ENCODE measurements around the gene SLC25A51.
"Not testable (repeated sequence)": the region's sequence is repeated elsewhere in the genome, so short reads cannot be mapped to it uniquely, and the experiment has no call there.

Gene SLC25A51

GRCh38 chr9:37917313-37917731, 13.4 kb upstream of the SLC25A51 start:
- DNase-seq (ENCODE audit: insufficient read length, low spot score) (no peak), FAIRE-seq (no peak)
- no peak for TF ChIP-seq PAX5 (IDR thresholded peaks at IDR 0.05; ENCODE audit: insufficient read depth, low read length, severe bottlenecking)
- no peak for TF ChIP-seq TAF1 (IDR thresholded peaks at IDR 0.05; ENCODE audit: low read depth, low read length)
- TF ChIP-seq POLR2AphosphoS5 (IDR thresholded peaks at IDR 0.05; ENCODE audit: low read depth, low read length), result no peak
- no peak for TF ChIP-seq POLR2A (IDR thresholded peaks at IDR 0.05; ENCODE audit: low read depth, low read length)
- no peak for TF ChIP-seq POU2F2 (IDR thresholded peaks at IDR 0.05; ENCODE audit: low read depth, low read length)
- no peak for TF ChIP-seq SPI1 (IDR thresholded peaks at IDR 0.05; ENCODE audit: low read depth, low read length)

DNA sequence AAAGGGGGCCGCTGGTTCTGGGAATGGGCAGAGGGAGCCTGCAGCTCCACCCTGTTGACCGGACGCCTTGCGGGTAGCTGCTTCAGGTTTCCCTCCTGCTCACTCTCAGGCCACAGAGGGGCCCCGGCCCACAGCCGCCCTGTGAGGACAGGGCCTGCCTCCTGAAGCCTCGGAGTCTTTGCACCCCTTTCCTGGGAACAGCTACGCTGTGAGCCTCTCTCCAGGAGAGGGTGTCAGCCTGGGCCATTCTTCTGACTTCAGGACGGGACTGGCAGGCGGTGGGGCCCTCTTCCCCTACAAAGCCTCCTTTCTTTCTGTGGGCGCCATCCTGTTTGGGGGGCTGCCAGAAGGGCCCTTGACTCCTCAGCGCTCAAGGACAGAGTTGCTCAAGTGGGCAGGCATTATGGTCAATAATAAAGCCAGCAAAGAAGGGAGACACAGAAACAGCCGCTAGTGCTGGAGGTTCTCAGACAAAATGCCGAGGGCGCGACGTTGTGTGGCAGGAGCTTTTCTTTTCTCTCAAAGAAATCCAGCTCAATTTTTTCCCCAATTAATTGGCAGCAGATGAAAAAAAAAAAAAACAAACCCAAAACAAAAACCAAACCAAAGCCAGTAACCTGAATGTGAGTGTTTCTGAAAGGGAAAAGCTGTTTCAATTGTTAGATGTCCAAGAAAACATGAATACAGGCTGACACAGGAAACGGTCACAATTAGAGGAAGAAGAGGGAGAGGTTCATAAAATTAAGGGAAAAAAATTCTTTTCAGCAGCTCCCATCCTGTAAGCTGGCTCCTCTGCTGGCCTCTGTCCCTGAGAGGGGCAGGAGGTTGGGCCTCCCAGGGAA, 12.8 kb upstream of the SLC25A51 start:
- no peak for FAIRE-seq
- TF ChIP-seq POU2F2 (IDR thresholded peaks at IDR 0.05; ENCODE audit: low read depth, low read length) (no peak), PAX5 (IDR thresholded peaks at IDR 0.05; ENCODE audit: insufficient read depth, low read length, severe bottlenecking) (no peak)
- DNase-seq (ENCODE audit: insufficient read length, low spot score), result no peak

DNA sequence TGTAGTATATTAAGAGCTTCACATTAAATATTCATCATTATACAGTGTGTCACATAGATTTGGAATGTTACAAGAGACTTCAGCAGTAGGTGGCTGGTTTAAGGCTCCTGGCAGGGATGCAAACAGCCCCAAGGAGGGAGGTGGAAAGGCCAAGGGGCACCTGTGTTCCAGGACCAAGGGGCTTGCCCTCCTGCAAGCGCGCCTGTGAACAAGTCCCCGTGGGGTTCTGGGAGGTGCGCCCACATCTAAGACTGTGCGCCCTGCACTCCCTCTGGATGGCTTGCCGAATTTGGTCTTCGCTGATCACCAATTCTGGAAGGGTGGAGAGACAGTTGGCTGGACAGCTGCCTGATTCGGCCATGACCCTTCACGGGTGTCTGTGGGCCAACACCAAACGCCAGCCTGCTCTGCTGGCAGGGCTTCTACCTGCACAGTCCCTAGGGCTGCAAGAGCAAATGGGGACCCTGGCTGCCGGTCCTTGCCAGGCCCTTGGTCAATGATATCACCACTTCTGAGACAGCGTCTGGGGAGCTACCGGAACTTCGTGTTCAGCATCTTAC, 12.1 kb upstream of the SLC25A51 start:
- no peak for FAIRE-seq
- no peak for TF ChIP-seq TAF1 (IDR thresholded peaks at IDR 0.05; ENCODE audit: low read depth, low read length)
- no peak for TF ChIP-seq PAX5 (IDR thresholded peaks at IDR 0.05; ENCODE audit: insufficient read depth, low read length, severe bottlenecking)
- no peak for TF ChIP-seq SPI1 (IDR thresholded peaks at IDR 0.05; ENCODE audit: low read depth, low read length)
- no peak for TF ChIP-seq POLR2AphosphoS5 (IDR thresholded peaks at IDR 0.05; ENCODE audit: low read depth, low read length)
- no peak for TF ChIP-seq POU2F2 (IDR thresholded peaks at IDR 0.05; ENCODE audit: low read depth, low read length)
- no peak for TF ChIP-seq POLR2A (IDR thresholded peaks at IDR 0.05; ENCODE audit: low read depth, low read length)
- no peak for DNase-seq (ENCODE audit: insufficient read length, low spot score)

DNA sequence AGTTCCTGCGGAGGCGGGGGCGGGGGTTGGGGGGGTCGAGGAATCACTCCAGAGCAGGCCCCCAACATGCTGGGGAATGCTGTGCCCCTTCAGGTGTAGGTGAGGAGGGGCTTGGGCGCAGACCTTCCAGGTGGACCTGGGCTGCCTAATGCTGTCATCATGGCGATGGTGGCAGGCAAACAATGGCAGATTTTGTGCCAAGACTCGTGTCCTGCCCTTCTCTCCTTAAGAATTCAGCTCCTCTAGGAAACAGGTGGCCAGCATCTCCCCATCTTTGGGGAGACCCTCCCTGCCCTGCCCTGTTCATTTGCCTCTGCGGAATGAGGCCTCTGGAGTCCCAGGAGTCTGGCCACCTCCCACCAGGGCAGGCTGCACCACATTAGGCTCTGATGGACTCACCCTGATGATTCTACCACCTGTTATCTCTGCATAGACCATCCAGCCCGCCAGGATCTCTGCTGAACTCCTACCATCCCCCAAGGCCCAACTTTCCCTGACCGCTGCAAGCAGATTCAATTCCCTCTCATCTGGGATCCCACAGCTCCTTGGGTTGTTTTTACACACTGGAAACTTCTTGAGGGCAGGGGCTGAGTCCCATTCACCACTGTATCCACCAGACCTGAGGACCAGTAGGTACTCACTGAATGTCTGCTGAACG, 10.9 kb upstream of the SLC25A51 start:
- FAIRE-seq, result no peak

DNA sequence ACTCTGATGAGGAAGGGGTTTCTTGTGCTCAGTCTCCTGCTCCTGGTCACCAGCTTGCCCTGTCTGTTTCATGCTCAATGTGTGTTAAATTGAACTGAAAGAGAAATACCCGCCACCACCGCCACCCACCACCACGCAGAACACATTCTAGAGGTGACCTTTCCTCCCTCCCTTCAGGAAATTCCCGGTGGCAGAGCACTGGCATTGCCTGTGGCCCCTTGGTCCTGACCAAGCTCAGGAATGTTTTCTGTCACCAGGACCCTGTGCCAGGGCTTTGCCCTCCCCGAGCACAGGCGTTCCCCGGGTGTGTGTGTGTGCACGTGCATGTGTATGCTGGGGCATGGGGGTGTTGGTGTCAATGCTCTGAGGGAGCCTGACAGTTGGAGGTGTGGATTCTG, 10.2 kb upstream of the SLC25A51 start:
- FAIRE-seq, result no peak
- TF ChIP-seq POU2F2 (IDR thresholded peaks at IDR 0.05; ENCODE audit: low read depth, low read length) (no peak), PAX5 (IDR thresholded peaks at IDR 0.05; ENCODE audit: insufficient read depth, low read length, severe bottlenecking) (no peak), POLR2A (IDR thresholded peaks at IDR 0.05; ENCODE audit: low read depth, low read length) (no peak), POLR2AphosphoS5 (IDR thresholded peaks at IDR 0.05; ENCODE audit: low read depth, low read length) (no peak), SPI1 (IDR thresholded peaks at IDR 0.05; ENCODE audit: low read depth, low read length) (no peak), TAF1 (IDR thresholded peaks at IDR 0.05; ENCODE audit: low read depth, low read length) (no peak)
- DNase-seq (ENCODE audit: insufficient read length, low spot score), result no peak

More for the DNA sequence above, 10.9 kb upstream of the SLC25A51 start:
- DNase-seq (ENCODE audit: insufficient read length, low spot score), result no peak
- TF ChIP-seq PAX5 (IDR thresholded peaks at IDR 0.05; ENCODE audit: insufficient read depth, low read length, severe bottlenecking) (no peak), TAF1 (IDR thresholded peaks at IDR 0.05; ENCODE audit: low read depth, low read length) (no peak), SPI1 (IDR thresholded peaks at IDR 0.05; ENCODE audit: low read depth, low read length) (no peak), POLR2A (IDR thresholded peaks at IDR 0.05; ENCODE audit: low read depth, low read length) (no peak), POU2F2 (IDR thresholded peaks at IDR 0.05; ENCODE audit: low read depth, low read length) (no peak), POLR2AphosphoS5 (IDR thresholded peaks at IDR 0.05; ENCODE audit: low read depth, low read length) (no peak)

DNA sequence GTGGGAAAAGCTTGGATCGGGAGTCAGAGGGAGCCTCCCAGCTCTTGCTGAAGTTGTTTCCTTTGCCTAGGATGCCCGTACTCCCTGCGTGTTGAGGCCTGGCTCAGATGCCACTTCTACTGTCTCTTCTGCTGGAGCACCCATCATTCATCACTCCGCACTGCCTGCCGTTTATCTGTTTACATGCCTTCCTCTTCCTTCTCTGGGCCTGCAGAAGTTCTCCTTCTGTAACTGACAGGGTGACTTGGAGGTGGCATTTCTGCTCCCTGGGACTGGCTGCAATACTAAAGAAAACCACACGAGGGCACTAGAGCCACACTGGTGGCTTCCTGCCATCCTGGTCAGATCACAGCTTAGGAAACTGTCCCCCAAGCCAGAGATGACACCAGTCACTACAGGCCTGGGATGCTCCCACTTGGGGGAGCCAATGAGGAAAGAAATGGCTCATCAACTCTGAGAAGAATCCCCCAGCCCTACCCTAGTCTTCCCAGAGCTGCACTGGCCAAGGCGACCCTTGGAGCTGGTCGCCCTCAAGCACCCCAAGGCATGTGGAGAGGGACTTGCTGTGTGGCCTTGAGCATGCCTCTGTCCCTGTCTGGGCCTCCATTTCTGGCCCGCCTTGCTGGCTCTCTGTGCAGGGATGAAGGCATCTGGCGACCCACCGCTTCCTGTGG, 9.7 kb upstream of the SLC25A51 start:
- FAIRE-seq (peak; percentile 92), DNase-seq (ENCODE audit: insufficient read length, low spot score) (peak; percentile 75)
- no peak for TF ChIP-seq SPI1 (IDR thresholded peaks at IDR 0.05; ENCODE audit: low read depth, low read length)
- TF ChIP-seq TAF1 (IDR thresholded peaks at IDR 0.05; ENCODE audit: low read depth, low read length), result no peak

DNA sequence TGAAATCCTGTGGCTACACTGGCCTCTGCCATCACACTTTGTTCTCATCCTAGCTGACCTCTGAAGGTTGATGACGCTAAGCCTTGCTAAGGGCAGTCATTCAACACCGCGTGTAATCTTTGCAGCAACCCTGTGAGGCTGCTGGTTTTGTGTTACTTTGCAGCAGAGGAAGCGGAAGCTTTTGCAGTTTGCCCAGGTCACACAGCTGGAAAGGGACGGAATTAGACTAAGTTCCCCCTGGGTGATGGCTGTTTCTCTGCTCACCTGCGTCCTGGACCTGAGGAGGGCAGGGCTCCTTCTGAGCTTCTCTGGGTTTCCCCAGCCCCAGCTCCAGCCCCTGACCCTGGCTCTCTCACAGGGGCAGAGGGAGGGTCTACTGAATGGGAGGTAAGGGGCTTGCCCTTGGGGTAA, 7.3 kb upstream of the SLC25A51 start:
- no peak for FAIRE-seq
- DNase-seq (ENCODE audit: insufficient read length, low spot score), result no peak
- TF ChIP-seq POU2F2 (IDR thresholded peaks at IDR 0.05; ENCODE audit: low read depth, low read length) (no peak), POLR2A (IDR thresholded peaks at IDR 0.05; ENCODE audit: low read depth, low read length) (no peak)

DNA sequence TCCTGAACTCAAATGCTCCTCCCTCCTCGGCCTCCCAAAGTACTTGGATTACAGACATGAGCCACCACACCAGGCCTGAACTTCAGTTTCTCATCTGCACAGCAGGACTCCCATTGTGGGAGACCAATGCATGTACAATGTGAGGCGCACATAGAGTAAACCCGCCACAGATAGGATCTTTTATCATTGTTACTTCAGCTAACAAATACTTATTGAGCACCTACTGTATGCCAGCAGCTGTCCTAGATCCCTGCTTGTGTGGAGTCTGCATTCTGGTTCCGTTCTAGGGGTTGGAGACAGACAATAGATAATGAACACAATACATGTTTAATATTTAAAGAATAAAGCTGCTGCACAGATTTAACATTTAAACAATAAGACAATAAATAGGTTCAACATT, 6.3 kb upstream of the SLC25A51 start:
- no peak for TF ChIP-seq PAX5 (IDR thresholded peaks at IDR 0.05; ENCODE audit: insufficient read depth, low read length, severe bottlenecking)
- no peak for TF ChIP-seq POLR2A (IDR thresholded peaks at IDR 0.05; ENCODE audit: low read depth, low read length)
- TF ChIP-seq POLR2AphosphoS5 (IDR thresholded peaks at IDR 0.05; ENCODE audit: low read depth, low read length), result no peak
- no peak for TF ChIP-seq TAF1 (IDR thresholded peaks at IDR 0.05; ENCODE audit: low read depth, low read length)
- no peak for TF ChIP-seq SPI1 (IDR thresholded peaks at IDR 0.05; ENCODE audit: low read depth, low read length)
- no peak for TF ChIP-seq POU2F2 (IDR thresholded peaks at IDR 0.05; ENCODE audit: low read depth, low read length)
- FAIRE-seq (no peak), DNase-seq (ENCODE audit: insufficient read length, low spot score) (no peak)

- DNase-seq (ENCODE audit: insufficient read length, low spot score), result not testable (repeated sequence)
Measured at GRCh38 chr9:37909836-37910235, 5.9 kb upstream of the SLC25A51 start.

DNA sequence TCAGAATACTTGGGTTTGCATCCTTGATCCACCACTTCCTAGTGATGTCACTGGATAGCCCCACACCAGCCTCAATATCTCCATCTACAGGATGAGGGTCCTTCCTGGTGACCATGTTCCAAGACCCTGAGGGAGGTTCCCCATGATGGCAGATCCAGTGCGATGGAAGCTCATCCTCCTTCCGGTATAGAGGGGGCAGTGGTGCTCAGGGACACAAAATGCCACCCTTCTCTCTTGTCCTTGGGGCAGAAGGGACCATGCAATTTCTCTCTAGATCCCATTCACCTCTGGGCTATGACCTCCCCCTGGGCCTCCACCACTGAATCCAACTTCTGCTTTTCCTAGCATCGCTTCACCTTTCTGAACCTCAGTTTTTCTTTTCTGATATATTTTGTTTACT, 5.4 kb upstream of the SLC25A51 start:
- FAIRE-seq (no peak), DNase-seq (ENCODE audit: insufficient read length, low spot score) (no peak)
- no peak for TF ChIP-seq TAF1 (IDR thresholded peaks at IDR 0.05; ENCODE audit: low read depth, low read length)
- no peak for TF ChIP-seq POLR2A (IDR thresholded peaks at IDR 0.05; ENCODE audit: low read depth, low read length)
- TF ChIP-seq POU2F2 (IDR thresholded peaks at IDR 0.05; ENCODE audit: low read depth, low read length), result no peak

More at GRCh38 chr9:37909836-37910235, 5.9 kb upstream of the SLC25A51 start:
- not testable (repeated sequence) for FAIRE-seq

All from GM12891 (cell line).